Adrenal gland (tissue), 12 donors: ENCODE results near the gene KIF5B. TPM values are rescaled to one million over a fixed set of nuclear protein-coding genes. Genes with fewer than 3 reads are reported as not detected.
"Not testable (repeated sequence)": the region's sequence is repeated elsewhere in the genome, so short reads cannot be mapped to it uniquely, and the experiment has no call there.

Experiments used
- DNase-seq, 7 donors: peaks; one replicate each; pipeline ENCODE4 v3.0.0-alpha.2; 2019 to 2020
- H3K27ac ChIP-seq, 5 donors: fragments of 200-600 bp; sonication (generic) in 4 of 5; 1 replicate in 3 of 5; 2 replicates in 2 of 5; pipeline versions ENCODE4 v1.5.1 to v1.8.0; 2016 to 2020; ENCODE audit warnings: mild to moderate bottlenecking in 1 of 5
- H3K27me3 ChIP-seq: fragments of 200-600 bp; 2 replicates; pipeline ENCODE4 v1.8.0; 2021
- H3K36me3 ChIP-seq, 2 donors: fragments of 200-600 bp; replicated peaks in 1 of 2; 1 replicate in 1 of 2; 2 replicates in 1 of 2; pipeline versions ENCODE4 v1.5.1 to v1.8.0; 2018 to 2022
- H3K4me1 ChIP-seq, 2 donors: fragments of 200-600 bp; replicated peaks in 1 of 2; 1 replicate in 1 of 2; 2 replicates in 1 of 2; pipeline versions ENCODE4 v1.5.1 to v1.8.0; 2018 to 2021
- H3K4me3 ChIP-seq, 4 donors: fragments of 200-600 bp; sonication (generic) in 3 of 4; one replicate each; pipeline ENCODE4 v1.5.1; 2016 to 2018
- H3K9me3 ChIP-seq, 3 donors: fragments of 200-600 bp; sonication (generic) in 1 of 3; replicated peaks in 1 of 3; 1 replicate in 2 of 3; 2 replicates in 1 of 3; pipeline versions ENCODE4 v1.5.1 to v1.8.0; 2016 to 2021
- CTCF ChIP-seq, 6 experiments: fragments of 450-650 bp in 4 of 6; fragments of 200-600 bp in 2 of 6; sonication (generic) in 1 of 6; IDR thresholded peaks; 1 replicate in 5 of 6; 2 replicates in 1 of 6; pipeline versions ENCODE4 v1.5.1 to v1.8.0; 2016 to 2021; ENCODE audit warnings: antibody characterized with exemption in 6 of 6, mild to moderate bottlenecking in 2 of 6, moderate library complexity in 1 of 6
- POLR2A ChIP-seq, 2 donors: fragments of 450-650 bp; IDR thresholded peaks; one replicate each; pipeline ENCODE4 v1.6.1; 2017; ENCODE audit warnings: antibody characterized with exemption in 2 of 2, mild to moderate bottlenecking in 2 of 2, moderate library complexity in 1 of 2
- WGBS, 4 donors: extraction: QIAGEN DNeasy Blood & Tissue Kit in 2 of 4; methylation state at CpG; one replicate each; pipeline versions ENCODE4 v1.1.5 to v1.1.7; 2013 to 2017; 5-methylcytosine and 5-hydroxymethylcytosine counted together
- intact Hi-C, 2 donors: fragments of 100-400 bp; cut with DNase I; formaldehyde crosslinking; loops; one replicate each; pipeline versions ENCODE4 v1.14.1 to v1.15.0; 2022 to 2023
- polyA plus RNA-seq, 3 donors: library from polyadenylated mRNA; stranded (reverse); fragments of 200-250 nt in 2 of 3; fragments of 350-450 nt in 1 of 3; fragmentation: Illumina TruSeq in 1 of 3; extraction: RNeasy Lipid Tissue Mini Kit (QIAGEN cat#74804) in 1 of 3; gene quantifications; one replicate each; pipeline ENCODE4 v1.2.3, GENCODE V29; 2013 to 2014
- total RNA-seq, 9 donors: library from RNA; depleted of rRNA in 4 of 9; stranded (reverse); fragments of >200 nt in 4 of 9; fragments of 120-200 nt in 1 of 9; fragmentation: NEBNext Ultra II Directional in 1 of 9; extraction: Animal tissue kit (Norgen Biotek cat#: 25700) in 1 of 9; gene quantifications; one replicate each; pipeline versions ENCODE4 v1.1.0 to v1.2.4, GENCODE V29; 2013 to 2023
- donor health status: healthy with polysubstance abuse.
- donor health status: Bipolar disorder and iron deficiency.
- donor health status: DM: yes; HTN: yes; CAD: no.
- donor health status: DM: no; HTN: no; CAD: no.
- donor health status: DM: no; HTN: no; CAD: no.
- donor health status: DM: yes; HTN: yes; CAD: no.

The KIF5B gene
- total and polyA plus RNA-seq, 12 donors: 24.2 to 139 (median 81.7) TPM

GRCh38 chr10:32073128-32073527, 16.9 kb upstream of the KIF5B start:
- TF ChIP-seq CTCF (IDR thresholded peaks at IDR 0.05) (no peak), POLR2A (IDR thresholded peaks at IDR 0.05) (no peak)
- WGBS, 4 donors: 90 to 96% (median 95%) methylated on average over 5 of the region's 5 CpGs
- DNase-seq: no peak
- Histone ChIP-seq H3K36me3 (no peaks in the 10 kb centered on the region), H3K4me1 (peaks cover 0 to 5% of the 10 kb centered on the region in 2 donors), H3K4me3 (no peak overlapping the region), H3K27me3 (no peaks in the 10 kb centered on the region), H3K9me3 (no peaks in the 10 kb centered on the region), H3K27ac (no peak overlapping the region)
- intact Hi-C loops: no loop called here

- intact Hi-C loops: no loop called here
- Histone ChIP-seq H3K27me3 (no peaks in the 10 kb centered on the region), H3K27ac (no peak overlapping the region), H3K36me3 (no peaks in the 10 kb centered on the region), H3K4me1 (no peaks in the 10 kb centered on the region), H3K4me3 (no peak overlapping the region), H3K9me3 (no peaks in the 10 kb centered on the region)
- DNase-seq: no peak
- WGBS, 4 donors: 83 to 88% (median 86%) methylated on average over 6 to 7 of the region's 7 CpGs
- TF ChIP-seq CTCF (IDR thresholded peaks at IDR 0.05) (no peak), POLR2A (IDR thresholded peaks at IDR 0.05) (no peak)
Observed at GRCh38 chr10:32072025-32072800, 16.0 kb upstream of the KIF5B start.

GRCh38 chr10:32070645-32071044, 14.4 kb upstream of the KIF5B start:
- Histone ChIP-seq H3K27me3 (no peaks in the 10 kb centered on the region), H3K9me3 (no peaks in the 10 kb centered on the region), H3K4me1 (no peaks in the 10 kb centered on the region), H3K27ac (no peak overlapping the region), H3K4me3 (no peak overlapping the region), H3K36me3 (no peaks in the 10 kb centered on the region)
- intact Hi-C loops: no loop called here
- WGBS, 4 donors: 89 to 94% (median 91%) methylated on average over 2 of the region's 2 CpGs
- DNase-seq: no peak
- TF ChIP-seq POLR2A (IDR thresholded peaks at IDR 0.05) (no peak), CTCF (IDR thresholded peaks at IDR 0.05) (no peak)

GRCh38 chr10:32068569-32068968, 12.3 kb upstream of the KIF5B start:
- H3K27ac ChIP-seq: no peak overlapping the region
- no peaks in the 10 kb centered on the region for H3K9me3 ChIP-seq
- no peak overlapping the region for H3K4me3 ChIP-seq
- intact Hi-C loops: no loop called here
- H3K27me3 ChIP-seq: no peaks in the 10 kb centered on the region
- no peak for DNase-seq
- TF ChIP-seq POLR2A (IDR thresholded peaks at IDR 0.05) (no peak), CTCF (IDR thresholded peaks at IDR 0.05) (no peak)
- no peaks in the 10 kb centered on the region for H3K4me1 ChIP-seq
- WGBS, 4 donors: 69 to 88% (median 80%) methylated on average over 12 of the region's 12 CpGs
- H3K36me3 ChIP-seq: no peaks in the 10 kb centered on the region

- WGBS, 4 donors: 85 to 86% (median 86%) methylated on average over 5 of the region's 5 CpGs
Observed at GRCh38 chr10:32067931-32068330, 11.7 kb upstream of the KIF5B start.

More at GRCh38 chr10:32067931-32068330, 11.7 kb upstream of the KIF5B start:
- H3K9me3 ChIP-seq, DNase-seq, H3K4me1 ChIP-seq, intact Hi-C loops, H3K27me3 ChIP-seq, H3K36me3 ChIP-seq, H3K4me3 ChIP-seq, H3K27ac ChIP-seq: not testable (repeated sequence)
